ENCODE data around the gene ARHGEF17.

ARHGEF17 gene

DNA sequence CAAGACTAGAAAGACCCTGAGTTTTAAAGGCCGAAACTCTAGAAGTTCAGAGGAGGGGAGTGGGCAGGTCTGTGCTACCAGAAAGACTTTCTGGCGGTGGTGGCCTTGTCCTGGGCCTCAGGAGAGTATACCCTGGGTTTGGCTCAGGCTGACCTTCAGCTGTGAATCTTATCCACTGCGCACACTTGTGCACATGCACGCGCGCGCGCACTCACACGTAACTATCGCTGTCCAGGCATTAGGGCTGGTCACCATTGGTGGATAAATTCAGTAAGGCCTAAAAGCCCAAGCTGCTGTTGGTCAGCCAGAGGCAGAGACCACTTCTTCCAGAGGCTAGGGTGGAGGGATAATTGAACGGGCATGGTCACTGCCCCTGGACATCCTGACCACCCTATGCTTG lies 25.1 kb downstream of the ARHGEF17 start:
- no peak for DNase-seq (ENCODE audit: low read depth)

DNA sequence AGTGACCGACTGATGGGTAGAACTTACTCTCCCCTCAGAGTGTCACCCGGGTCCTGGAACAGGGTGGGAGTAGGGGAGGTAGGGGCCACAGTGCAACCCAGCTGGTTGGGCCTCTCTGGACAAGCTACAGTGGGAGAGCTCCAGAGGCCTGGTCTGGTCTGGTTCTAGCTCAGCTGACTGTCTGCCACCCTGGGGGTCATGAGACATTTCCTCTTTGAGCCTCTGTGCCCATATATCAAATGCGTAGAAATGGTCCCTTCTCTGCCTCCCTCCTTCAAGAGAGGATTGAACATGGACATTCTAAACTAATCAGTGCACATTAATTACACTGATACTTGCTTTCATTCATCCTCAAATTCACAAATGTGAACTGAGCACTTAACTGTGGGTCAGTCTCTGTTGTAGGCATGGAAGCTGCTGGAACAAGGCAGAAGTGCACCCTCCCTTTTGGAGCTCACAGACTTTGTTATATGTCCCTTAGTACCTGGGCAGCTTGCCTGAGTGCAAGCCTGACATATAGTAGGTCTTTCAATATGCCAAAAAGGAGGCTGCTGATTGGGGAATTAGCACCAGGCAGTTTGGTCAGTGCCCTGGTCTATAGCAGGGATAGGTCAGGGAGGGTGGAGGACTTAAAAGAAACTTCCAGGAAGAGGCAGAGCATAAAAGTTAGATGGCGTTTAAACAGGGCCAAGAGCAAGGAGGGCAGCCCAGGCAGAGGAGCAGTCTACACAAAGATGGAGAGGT lies 25.7 kb downstream of the ARHGEF17 start:
- DNase-seq (ENCODE audit: low read depth): no peak

DNA sequence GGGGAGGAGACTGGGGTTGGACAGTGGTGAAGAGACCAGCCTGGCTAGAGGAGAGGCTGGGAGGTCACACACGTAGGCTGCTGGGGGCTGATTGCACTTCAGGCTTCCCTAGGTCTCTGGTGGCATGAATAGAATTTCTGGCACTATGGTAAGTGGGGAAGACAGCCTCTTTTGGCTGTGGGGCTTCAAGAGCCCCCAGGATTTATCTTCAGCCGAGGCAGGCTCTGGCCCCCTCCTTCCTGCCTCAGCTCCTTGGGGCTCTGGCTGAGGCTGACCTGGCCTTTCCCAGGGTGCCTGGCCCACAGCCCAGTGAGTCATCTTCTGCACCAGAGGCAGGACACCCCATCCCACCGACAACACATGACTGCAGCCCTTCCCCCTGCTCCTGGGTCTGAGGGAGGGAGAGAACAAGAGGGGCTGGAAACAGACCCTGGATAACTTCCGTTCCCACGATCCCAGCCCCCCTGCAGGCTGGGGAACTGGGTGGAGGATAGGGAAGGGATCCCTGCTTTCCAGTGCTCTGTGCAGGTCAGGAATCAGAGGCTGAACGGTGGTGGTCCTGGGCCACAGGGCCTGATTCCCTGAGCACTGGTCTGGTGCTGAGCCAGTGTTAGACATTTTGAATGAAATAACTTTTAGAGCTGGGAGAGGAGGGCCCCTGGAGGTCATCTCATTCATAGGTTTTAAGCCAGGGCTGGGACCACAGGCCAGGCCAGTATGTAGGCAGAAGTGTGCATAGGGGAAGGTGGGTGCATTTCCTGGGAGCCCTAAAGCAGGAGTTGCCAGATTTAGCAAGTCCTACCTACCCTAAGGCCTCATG lies 26.5 kb downstream of the ARHGEF17 start:
- no peak for DNase-seq (ENCODE audit: low read depth)

DNA sequence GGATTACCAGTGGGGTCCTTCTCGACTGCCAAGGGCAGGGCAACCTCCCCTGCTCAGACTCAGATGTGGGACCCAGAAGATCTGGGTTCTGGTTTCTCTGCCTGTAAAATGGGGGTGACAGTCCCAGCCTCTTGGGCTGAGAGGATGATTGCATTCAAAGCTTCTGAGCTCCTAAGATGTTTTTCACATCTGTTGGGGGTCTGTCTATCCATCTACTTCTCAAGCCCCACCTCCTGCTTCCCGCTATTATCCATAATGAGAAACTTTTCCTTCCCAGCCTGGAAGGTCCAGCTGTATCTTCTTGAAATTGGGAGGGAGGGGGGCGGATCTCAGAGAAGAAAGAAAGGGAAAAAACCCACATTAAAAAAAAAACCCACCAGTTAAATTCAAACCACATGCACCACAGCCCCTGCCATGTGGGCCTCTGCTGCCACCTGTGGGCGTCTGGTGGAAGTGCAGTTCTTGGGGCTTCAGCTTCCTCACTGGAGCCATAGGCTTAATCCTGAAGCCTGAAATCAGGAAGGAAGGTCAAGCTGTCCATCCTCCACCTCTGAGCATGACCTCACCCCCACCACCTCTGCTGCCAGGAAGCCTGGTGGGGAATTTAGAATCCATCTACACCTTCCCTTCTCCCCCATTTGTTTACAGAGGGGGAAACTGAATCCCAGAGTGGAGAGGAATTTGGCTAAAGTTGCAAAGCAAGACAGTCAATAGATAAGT lies 27.3 kb downstream of the ARHGEF17 start:
- peak; percentile 33 for DNase-seq (ENCODE audit: low read depth)

DNA sequence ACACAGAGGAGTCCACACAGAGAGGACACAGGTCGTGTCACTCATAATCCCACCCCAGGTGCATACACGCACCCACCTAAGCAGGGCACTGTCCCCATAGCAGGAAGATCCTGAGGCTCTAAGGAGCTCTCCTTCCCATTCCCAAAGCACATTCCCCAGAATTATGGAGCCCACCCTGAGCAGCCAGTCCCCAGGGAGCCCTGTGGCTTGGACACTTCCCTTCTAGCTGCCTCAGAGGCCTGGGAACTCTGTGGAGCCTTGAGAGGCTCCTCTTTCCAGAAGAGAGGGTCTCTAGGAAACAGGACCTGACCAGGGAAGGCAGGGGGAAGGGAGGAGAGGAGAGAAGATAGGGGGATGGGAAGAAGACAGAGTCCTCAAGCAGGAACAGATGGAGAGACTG lies 29.8 kb downstream of the ARHGEF17 start:
- no peak for DNase-seq (ENCODE audit: low read depth)

DNA sequence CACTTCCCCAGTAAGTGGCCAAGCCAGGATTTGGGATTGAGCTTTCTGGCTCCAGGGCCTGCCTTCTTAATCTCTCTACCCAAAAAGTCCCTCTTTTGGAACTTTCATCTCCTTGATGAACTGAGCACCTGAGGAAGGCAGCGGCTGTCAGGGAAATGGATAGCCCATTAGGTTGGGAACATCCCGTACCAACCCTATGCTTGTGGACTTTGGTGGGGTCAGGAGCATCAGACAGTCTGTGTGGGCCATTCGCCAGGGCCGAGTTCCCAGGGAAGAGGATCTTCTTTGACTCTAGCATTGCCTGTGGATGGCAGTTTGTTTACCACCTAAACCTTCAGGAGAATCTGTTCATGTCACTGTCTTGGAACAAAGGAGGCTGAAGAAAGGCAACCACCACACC lies 30.2 kb downstream of the ARHGEF17 start:
- no peak for DNase-seq (ENCODE audit: low read depth)

DNA sequence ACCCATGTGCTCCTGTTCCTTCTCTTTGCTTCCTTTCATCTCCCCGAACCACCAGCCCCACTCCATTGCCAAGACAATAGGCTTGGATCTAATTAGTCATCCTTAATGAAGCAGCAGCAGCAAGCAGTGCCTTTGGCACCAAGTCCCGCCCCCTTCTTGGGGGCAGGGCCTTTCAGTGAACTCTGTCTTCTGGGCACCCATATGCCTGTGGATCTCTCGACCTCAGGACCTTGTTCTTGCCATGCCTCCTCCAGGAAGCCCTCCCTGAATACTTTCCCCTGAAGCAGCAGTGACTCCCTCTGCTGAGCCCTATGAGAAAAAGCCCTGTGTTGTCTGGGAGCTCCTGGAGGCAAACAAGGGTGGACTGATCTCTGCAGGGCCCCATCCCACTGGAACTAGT lies 32.1 kb downstream of the ARHGEF17 start:
- DNase-seq (ENCODE audit: low read depth): no peak

DNA sequence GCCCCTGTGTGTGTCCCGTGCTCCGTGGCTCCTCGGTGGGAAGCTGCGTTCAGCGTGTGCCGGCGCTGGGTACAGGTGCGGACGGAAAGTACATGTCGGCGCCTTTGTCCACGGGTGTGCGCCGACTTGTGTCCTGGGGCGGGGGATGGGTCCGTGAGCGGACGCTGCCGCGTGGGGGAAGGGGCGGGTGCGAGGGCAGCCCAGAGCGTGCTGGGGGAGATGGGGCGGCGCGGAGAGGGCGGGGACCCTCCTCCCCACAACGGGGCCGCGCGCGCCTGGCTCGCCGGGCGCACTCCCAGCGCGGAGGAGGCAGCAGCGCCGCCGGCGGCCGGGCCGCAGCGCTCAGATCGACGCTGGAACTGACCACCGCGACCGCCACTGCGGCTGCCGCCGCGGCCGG lies 34.6 kb downstream of the ARHGEF17 start:
- no peak for DNase-seq (ENCODE audit: low read depth)

DNA sequence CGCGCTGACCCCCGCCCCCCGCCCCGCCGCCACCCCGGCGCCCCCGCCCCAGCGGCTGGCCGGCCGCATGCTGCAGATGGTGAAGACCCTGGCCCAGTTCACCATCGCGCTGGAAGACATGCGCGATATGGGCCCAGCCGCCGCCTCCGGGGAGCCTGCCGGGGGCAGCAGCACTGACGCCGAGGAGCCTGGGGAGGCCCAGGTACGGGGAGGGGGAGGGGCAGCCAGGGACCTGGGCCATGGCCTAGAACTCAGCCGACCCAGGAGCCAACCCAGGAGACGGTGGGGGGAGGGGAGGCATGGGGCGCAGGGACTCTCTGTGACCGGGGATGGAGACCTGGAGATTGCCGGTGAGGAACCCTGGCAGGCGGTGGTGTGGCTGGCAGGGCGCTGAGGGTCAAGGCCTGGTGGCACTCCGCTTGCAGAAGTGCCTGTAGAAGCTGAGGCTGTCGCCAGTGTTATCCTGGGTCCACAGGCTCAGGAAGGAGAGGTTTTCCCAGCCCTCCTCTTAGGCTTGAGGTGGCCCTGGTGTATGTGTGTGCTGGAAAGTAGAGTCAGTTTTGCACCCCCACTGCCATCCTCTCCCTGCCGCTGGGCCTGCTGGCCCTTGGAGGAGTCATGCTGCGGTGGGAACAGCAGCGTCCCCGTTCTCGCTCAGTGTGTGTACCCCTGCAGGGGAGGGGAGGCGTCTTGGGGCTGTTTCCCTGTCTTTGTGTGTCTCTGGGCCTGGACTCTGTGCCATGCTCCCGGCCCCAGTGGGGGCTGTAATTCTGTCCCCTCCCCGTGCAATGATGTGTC lies 35.2 kb downstream of the ARHGEF17 start:
- no peak for DNase-seq (ENCODE audit: low read depth)

DNA sequence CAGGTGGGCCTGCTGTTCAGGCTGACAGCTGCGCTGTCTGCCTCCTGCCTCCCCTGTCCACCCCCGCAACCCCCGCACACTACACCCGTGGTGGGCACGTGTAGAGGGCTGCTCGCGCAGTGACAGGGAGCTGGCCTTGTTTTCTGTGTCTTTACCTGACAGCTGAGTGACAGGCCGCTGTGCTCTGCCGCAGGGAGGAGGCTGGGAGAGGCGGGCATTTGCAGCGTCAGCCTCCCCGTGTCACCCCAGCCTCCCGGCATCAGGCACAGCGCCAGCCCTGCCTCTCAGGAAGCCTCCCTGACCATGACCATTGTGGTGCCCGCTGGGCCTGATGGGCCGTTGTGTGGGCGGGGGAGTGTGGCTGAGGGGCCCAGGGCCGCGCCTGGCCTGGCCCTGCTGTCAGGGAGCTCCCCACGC lies 36.1 kb downstream of the ARHGEF17 start:
- DNase-seq (ENCODE audit: low read depth): no peak

DNA sequence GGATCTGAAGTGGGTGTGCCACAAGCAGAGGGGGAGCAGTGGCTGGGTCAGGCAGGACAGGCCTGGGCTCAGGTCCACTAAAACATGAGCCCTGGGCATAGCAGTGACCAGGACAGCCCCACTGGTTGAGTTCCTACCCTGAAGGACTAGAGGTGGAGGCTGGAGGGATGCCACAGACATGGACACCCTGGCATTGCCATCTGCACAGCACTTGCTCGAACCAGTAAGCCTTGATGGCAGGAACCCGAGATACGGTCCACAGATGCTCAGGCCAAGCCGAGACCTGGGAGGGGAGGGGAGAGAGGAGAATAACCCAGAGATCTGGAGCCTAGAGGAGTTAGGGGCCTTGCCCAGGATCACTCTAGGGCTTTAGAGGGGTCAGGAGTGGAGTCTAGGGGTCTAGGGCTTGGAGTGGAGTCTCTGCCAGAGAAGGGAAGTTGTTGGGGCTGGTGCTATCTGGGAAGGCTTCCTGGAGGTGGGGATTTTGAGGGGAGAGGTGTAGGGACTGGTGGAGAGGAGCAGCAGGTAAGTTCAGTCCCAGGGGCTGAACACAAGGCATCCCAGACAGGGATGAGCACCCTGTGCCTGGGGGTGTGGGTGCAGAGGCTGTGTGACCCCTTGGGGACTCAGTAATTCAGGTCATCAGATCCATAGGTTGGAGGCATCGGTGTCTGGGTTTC lies 37.5 kb downstream of the ARHGEF17 start:
- DNase-seq (ENCODE audit: low read depth): no peak

DNA sequence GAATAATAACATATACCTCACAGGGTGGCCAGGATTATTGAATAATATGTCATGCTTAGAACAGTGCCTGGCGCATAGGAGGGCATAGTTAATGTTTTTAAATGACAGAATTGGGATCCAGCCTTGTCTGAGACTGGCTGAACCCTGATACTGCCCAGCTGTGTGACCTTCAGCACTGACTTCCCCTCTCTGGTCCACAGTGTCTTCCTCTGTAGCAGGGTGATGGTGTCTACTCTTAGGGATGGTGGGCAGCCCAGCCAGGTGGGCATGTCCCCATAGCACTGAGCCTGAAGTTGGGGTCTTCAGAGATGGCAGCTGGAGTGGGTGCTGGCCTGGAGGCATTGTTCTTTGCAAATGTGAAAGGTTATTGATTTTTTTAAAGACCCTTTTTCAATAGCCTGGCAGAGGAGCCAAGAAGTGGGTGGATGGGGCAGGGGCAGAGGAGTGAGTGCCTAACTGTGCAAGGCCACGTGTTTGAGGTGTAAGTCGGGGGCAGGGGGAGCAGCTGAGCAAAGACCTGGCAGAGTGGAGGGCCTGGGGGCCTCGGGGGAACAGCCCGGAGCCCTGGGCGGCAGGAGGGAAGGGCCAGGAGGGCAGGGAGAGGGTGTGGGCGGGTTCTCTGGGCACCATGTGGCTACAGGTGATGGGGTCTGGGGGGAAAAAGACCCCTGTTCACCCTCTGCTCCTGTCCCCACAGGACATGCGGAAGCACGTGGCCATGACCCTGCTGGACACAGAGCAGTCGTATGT lies 38.3 kb downstream of the ARHGEF17 start:
- no peak for DNase-seq (ENCODE audit: low read depth)

DNA sequence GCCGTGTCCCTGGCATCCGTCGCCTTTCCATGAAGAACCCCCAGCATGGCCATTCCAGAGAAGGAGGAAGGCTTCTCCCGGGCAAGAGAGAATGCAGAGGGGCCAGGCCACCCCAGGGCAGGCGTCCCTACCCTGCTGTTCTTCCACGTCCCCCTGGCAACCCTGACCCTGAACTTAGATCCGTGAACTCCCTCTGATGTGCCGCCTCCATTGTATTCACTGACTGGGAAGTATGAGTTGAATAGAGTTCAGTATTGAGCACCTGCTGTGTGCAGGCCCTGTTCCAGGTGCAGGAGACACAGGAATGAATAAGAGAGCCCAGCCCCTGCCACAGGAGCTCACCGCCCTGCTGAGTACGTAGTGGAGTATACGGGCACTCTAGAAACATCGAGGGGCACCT lies 39.0 kb downstream of the ARHGEF17 start:
- no peak for DNase-seq (ENCODE audit: low read depth)

DNA sequence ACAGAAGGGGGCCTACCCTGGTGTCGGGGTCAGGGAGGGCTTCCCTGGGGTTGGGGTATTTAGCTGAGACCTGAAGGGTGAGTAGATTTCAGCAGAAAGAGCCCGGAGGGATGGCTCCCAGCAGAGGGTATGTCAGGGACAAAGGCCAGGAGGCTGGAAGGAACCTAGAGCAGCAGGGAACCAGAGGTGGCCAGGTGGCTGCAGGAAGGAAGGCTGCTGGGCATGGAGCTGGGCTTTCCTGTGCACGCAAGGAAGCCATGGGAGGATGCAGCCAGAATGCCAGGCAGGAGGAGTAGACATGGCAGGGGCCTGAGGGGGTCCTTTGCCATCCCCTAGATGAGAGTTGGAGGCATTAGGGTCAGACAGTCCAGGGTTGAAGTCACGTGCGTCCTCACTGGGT lies 40.8 kb downstream of the ARHGEF17 start:
- no peak for DNase-seq (ENCODE audit: low read depth)

DNA sequence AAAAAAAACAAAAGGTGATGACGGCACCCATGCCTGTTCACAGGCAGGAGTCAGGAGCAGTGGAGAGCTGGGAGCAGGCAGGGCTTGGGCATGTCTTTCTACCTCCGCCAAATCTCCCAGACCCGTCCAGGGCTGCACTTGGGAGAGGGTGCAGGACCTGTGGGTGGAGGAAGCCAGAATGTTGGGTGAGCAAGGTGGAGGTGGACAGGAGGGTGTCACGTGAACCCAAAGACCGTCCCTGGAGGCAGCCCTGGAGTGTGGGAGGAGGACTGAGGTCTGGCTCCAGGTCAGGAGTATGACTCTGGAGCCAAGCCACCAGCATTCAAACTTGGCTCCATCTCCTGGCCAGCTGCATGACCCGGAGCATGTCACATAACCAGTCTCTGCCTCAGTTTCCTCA lies 41.6 kb downstream of the ARHGEF17 start:
- DNase-seq (ENCODE audit: low read depth): no peak

DNA sequence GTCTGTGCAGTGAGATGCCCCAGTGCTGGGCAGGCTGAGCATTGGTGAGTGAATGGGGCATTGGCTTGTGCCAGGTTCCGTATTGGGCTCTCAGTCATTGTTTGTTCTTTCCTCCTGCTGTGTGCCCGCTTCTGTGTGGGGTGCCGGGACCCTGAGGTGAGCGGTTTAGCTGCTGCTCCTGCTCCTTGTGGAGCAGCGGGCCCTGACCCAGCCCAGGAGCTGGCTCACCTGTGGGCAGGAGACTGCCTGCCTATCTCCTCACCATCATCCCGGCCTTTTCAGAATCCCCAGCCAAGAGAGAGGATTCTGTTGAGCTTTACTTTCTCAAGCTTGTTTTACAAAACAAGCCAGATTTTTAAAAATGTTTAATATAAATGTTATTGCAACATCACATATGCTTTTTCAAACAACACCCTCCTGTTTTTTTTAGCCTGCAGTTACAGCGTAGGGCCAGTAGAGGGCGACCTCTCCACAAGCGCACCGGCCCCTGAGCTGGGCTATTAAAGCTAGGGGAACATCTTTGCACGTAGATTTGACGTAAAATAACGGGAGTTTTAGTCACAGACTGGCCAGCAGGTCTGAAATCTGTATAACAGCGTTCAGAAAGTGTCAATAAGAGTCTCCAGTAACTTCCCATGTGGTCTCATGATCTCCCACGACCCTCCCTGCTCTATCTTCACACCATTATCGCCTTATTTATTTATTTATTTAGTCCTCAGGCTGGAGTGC lies 43.0 kb downstream of the ARHGEF17 start:
- peak; percentile 25 for DNase-seq (ENCODE audit: low read depth)

DNA sequence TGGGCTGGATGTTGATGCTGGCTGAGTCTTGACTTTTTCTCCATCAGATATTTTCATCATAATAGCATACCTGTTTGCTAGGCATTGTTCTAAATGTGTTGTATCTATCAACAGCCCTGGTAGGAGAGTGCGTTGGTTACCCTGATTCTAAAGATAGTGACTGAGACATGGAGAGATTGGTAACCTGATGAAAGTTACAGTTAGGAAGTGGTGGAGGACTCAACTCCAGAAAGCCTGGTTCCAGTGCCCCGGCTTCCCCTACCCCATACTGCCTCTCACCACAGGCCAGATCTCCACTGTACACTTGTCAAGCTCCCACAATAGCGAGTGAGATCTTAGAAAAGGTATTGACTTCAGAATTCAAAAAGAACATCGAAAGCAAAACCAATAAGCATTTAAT lies 45.3 kb downstream of the ARHGEF17 start:
- no peak for DNase-seq (ENCODE audit: low read depth)

DNA sequence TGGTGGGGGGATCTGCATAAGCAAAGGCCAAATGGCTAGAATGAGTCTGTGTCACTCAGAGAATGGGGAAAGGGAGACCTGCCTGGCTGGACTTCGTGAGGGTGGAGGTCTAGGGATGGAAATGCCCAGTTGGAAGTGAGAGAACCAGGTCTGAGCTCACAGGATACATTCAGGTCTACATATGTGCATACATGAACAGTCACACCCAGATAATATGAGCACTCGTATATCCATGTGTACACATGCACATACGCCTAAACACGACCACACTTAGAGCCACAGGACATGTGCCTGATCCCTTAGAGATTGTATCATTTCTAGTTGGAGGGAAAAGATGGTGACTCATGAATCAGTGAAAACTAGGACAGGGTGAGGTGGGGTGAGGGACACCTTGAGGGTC lies 47.0 kb downstream of the ARHGEF17 start:
- no peak for DNase-seq (ENCODE audit: low read depth)

DNA sequence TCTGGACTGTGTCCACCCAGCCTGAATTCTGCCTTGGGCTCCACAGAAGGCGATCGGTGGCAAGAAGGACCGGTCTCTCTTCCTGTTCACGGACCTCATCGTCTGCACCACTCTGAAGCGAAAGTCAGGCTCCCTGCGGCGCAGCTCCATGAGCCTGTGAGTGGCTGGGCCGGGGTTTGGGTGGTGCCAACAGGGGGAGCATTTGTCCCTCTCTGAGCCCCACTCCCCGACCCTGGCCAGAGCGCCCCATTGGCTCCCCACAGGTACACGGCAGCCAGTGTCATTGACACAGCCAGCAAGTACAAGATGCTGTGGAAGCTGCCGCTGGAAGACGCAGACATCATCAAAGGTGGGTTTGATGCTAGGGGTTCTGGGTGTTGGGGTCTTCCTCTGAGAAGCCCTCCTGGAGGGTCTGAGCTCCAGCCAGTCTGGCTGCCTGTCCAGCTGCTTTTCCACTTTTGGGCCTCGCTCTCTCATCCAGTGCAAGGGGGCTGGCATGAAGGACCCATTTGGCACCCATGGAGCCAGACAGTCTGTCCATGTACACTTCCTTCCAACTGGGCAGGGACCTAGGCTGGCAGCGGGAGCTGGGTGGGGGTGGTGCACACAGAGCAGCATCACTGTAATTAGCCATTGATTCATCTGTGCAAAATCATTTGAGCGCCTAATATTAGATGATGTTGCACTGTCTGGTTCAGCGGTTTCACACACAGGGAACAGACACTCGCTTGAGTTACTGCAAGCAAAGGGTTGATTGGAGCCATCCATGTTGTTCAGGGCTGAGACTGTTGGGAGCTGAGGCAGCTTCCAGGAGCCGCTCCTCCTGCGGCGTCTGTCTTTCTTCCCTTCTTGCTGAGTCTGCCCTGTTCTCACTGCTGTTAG lies 49.1 kb downstream of the ARHGEF17 start:
- no peak for DNase-seq (ENCODE audit: low read depth)
